PC-9 (cell line): ENCODE data around the gene GLYATL3. TPM values are rescaled to one million over a fixed set of nuclear protein-coding genes. Genes with fewer than 3 reads are reported as not detected.

Experiments used
- BruUV-seq: library from RNA; stranded (reverse); fragments of 400-500 nt; replicated peaks from 2 replicates; lab custom pipeline; 2021; lab: Mats Ljungman, UMichigan
- CTCF ChIA-PET: fragments of 300-600 bp; sonication (Branson Sonifier 250); formaldehyde crosslinking; loops from one replicate; lab custom pipeline; 2022; ENCODE audit warnings: antibody characterized with exemption; lab: Charles Lee
- POLR2A ChIA-PET: fragments of 300-600 bp; sonication (Branson Sonifier 250); formaldehyde crosslinking; loops from one replicate; lab custom pipeline; 2022; ENCODE audit warnings: antibody characterized with exemption; ENCODE audit not compliant: unreplicated experiment; lab: Charles Lee
- DNase-seq, 2 experiments: peaks; one replicate each; pipeline versions ENCODE4 v3.0.0 to v3.0.0-alpha.2; 2015 to 2022; ENCODE audit warnings: mixed read lengths in 1 of 2
- H2AFZ ChIP-seq: fragments of 200-600 bp; sonication (generic); 2 replicates; pipeline ENCODE4 v1.8.1; 2017; ENCODE audit warnings: antibody characterized with exemption
- H3F3A ChIP-seq: fragments of 200-600 bp; sonication (generic); 2 replicates; pipeline ENCODE4 v1.8.1; 2017; ENCODE audit warnings: antibody characterized with exemption, mild to moderate bottlenecking, low read depth; ENCODE audit not compliant: insufficient read depth
- H3K27ac ChIP-seq: fragments of 200-600 bp; sonication (generic); 2 replicates; pipeline ENCODE4 v1.6.1; 2016; ENCODE audit warnings: mixed run types
- H3K27me3 ChIP-seq: fragments of 200-600 bp; sonication (generic); 2 replicates; pipeline ENCODE4 v1.6.1; 2016; ENCODE audit warnings: low read depth, mixed run types; ENCODE audit not compliant: insufficient read depth
- H3K36me3 ChIP-seq: fragments of 200-600 bp; sonication (generic); 2 replicates; pipeline ENCODE4 v1.6.1; 2016; ENCODE audit warnings: low read depth, mixed run types
- H3K4me1 ChIP-seq: fragments of 200-600 bp; sonication (generic); replicated peaks from 2 replicates; pipeline ENCODE4 v1.6.1; 2016; ENCODE audit warnings: mixed run types; ENCODE audit not compliant: insufficient read depth
- H3K4me2 ChIP-seq: fragments of 200-600 bp; sonication (generic); 2 replicates; pipeline ENCODE4 v1.6.1; 2017; ENCODE audit warnings: mixed run types
- H3K4me3 ChIP-seq: fragments of 200-600 bp; sonication (generic); 2 replicates; pipeline ENCODE4 v1.6.1; 2016; ENCODE audit warnings: mixed run types
- H3K79me2 ChIP-seq: fragments of 200-600 bp; sonication (generic); 2 replicates; pipeline ENCODE4 v1.6.1; 2017; ENCODE audit warnings: low read depth, mixed run types
- H3K9me2 ChIP-seq: fragments of 200-600 bp; sonication (generic); 2 replicates; pipeline ENCODE4 v1.8.1; 2017; ENCODE audit warnings: mild to moderate bottlenecking; ENCODE audit not compliant: insufficient read depth
- H3K9me3 ChIP-seq: fragments of 200-600 bp; sonication (generic); 2 replicates; pipeline ENCODE4 v1.8.1; 2016; ENCODE audit warnings: low read depth; ENCODE audit not compliant: insufficient read depth
- H4K20me1 ChIP-seq: fragments of 200-600 bp; sonication (generic); 2 replicates; pipeline ENCODE4 v1.8.1; 2017; ENCODE audit not compliant: insufficient read depth
- EZH2 ChIP-seq: fragments of 200-600 bp; sonication (generic); IDR thresholded peaks from 2 replicates; pipeline ENCODE4 v1.8.0; 2017; ENCODE audit warnings: antibody characterized with exemption, low read depth
- intact Hi-C: fragments of 100-400 bp; cut with micrococcal nuclease; formaldehyde crosslinking; loops from one replicate; pipeline ENCODE4 v1.10.0; 2022; ENCODE audit not compliant: unreplicated experiment
- total RNA-seq: library from RNA; stranded (reverse); gene quantifications from 2 replicates; pipeline ENCODE4 v1.2.3, GENCODE V29; 2021
- TF ChIP-seq, protein P1 (sequence below): fragments of 200-600 bp; sonication (generic); conservative IDR thresholded peaks from 2 replicates; pipeline ENCODE4 v1.6.1; 2017; ENCODE audit warnings: mixed run types, antibody characterized with exemption, mild to moderate bottlenecking, moderate library complexity

Gene GLYATL3
- total RNA-seq, 1 experiment from 2014 or later = not detected

DNA sequence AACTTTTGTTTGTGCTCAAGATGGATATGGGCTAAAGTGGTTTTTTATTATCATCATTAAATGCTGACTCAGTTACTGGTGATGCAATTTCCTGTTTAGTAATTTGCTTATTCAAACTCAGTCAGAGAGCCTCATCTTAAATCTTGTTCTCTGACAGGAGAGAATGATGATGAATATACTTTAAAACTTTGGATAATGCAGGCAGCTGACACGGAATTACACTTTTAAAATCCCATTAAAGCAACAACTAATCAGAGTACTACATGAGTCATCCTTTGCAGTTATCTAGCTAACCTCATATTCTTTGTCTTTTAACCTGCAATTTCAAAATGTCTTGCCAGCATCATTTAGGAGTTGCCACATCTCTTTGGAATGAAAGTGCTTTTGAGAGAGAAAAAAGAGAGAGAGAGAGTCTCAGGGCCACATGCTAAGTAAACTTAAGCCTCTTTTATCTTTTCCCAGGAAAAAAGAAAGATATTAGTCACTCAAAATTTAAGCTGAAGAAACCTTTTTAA, 41.5 kb downstream of the GLYATL3 start:
- Histone ChIP-seq H3K79me2 (no peaks in the 10 kb centered on the region), H3K4me2 (peak overlapping the region; percentile 47), H3K9me2 (no peaks in the 10 kb centered on the region), H3F3A (peaks cover 24% of the 10 kb centered on the region), H3K4me3 (no peak overlapping the region), H2AFZ (peak overlapping the region; percentile 21), H3K36me3 (no peaks in the 10 kb centered on the region), H3K27ac (peak overlapping the region; percentile 80), H3K4me1 (peaks cover 25% of the 10 kb centered on the region), H4K20me1 (no peaks in the 10 kb centered on the region), H3K9me3 (peaks cover 5% of the 10 kb centered on the region; the same call in 1 of the 2 replicates), H3K27me3 (no peaks in the 10 kb centered on the region)
- peak in 1 of 2 experiments; percentile 81 for DNase-seq
- TF ChIP-seq, protein P1, sequence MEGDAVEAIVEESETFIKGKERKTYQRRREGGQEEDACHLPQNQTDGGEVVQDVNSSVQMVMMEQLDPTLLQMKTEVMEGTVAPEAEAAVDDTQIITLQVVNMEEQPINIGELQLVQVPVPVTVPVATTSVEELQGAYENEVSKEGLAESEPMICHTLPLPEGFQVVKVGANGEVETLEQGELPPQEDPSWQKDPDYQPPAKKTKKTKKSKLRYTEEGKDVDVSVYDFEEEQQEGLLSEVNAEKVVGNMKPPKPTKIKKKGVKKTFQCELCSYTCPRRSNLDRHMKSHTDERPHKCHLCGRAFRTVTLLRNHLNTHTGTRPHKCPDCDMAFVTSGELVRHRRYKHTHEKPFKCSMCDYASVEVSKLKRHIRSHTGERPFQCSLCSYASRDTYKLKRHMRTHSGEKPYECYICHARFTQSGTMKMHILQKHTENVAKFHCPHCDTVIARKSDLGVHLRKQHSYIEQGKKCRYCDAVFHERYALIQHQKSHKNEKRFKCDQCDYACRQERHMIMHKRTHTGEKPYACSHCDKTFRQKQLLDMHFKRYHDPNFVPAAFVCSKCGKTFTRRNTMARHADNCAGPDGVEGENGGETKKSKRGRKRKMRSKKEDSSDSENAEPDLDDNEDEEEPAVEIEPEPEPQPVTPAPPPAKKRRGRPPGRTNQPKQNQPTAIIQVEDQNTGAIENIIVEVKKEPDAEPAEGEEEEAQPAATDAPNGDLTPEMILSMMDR = no peak
- no peak for TF ChIP-seq EZH2
- intact Hi-C loops = no loop called here
- POLR2A ChIA-PET = no interaction called here
- CTCF ChIA-PET = interaction anchor here (0.6 kb wide), 1 partner anchor 10 kb away, joined by 3 read pairs; no protein-coding TSS in a partner anchor
- no TSS peak for BruUV-seq

DNA sequence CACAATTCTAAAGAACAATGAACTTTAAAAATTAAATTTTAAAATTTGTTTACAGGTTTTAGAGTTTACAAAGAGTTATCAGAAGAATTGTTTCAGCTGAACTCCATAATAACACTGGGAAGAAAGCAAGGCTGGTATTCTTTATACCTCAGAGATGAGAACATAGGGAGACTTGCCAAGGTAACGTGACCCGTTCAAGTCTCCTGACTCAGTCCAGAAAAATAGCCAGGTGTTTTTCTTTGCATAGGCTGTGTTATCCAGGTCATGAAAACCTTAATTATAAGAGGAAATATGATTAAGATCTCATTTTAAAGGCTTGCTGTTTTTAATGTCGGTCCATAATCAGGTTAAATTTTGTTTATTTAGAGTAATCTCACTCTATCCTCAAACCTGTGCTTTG, 42.2 kb downstream of the GLYATL3 start:
- peak overlapping the region; percentile 80 for H3K27ac ChIP-seq
- no peak for DNase-seq
- ChIA-PET POLR2A (no interaction called here), CTCF (interaction anchor here (0.6 kb wide), 1 partner anchor 9 kb away, joined by 3 read pairs; no protein-coding TSS in a partner anchor)
- intact Hi-C loops = no loop called here
- H2AFZ ChIP-seq = peak overlapping the region; percentile 21
- H4K20me1 ChIP-seq = no peaks in the 10 kb centered on the region
- no peak overlapping the region for H3K4me3 ChIP-seq
- H3K9me3 ChIP-seq = peaks cover 5% of the 10 kb centered on the region; the same call in 1 of the 2 replicates
- TF ChIP-seq, protein P1 = no peak
- no peak for TF ChIP-seq EZH2
- peaks cover 25% of the 10 kb centered on the region for H3K4me1 ChIP-seq
- peaks cover 24% of the 10 kb centered on the region for H3F3A ChIP-seq
- no peaks in the 10 kb centered on the region for H3K79me2 ChIP-seq
- no peaks in the 10 kb centered on the region for H3K27me3 ChIP-seq
- peak overlapping the region; percentile 47 for H3K4me2 ChIP-seq
- H3K36me3 ChIP-seq = no peaks in the 10 kb centered on the region
- H3K9me2 ChIP-seq = no peaks in the 10 kb centered on the region
- no TSS peak for BruUV-seq

DNA sequence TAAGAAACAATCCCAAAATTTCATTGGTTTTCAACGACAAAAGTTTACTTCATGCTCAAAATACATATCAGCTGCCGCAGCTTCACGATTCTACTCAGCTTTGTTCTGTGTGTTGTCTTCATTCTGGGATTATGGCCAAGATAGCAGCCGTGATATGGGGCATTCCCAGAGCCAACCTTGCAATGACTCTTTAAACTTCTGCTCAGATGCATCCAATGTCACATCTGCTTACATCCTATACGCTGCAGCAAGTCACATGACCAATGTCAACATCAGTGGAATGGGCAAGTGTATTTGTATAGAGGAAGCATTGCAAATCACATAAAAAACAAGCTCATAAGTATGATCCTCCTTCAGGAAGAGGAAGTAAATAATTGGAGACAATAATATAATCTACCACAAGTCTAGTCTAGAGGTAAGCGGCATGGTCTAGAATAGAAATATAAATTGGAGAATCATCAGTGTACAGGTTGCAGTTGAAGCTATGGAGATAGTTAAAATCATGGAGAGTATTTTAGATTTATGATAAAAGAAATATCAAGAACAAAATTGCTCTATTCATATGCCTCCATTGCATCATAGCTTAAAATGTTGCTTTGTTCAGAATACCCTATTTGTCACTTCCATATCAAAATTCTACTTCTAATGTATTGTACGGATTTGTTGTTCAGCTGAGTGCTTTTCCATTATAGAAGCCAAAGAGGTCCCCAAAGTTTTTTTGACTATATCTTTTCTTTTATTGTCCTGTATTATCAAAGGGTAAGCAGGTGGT, 43.5 kb downstream of the GLYATL3 start:
- no peak overlapping the region for H3K27ac ChIP-seq
- no peaks in the 10 kb centered on the region for H3K36me3 ChIP-seq
- intact Hi-C loops = no loop called here
- ChIA-PET POLR2A (interaction anchor here (0.6 kb wide), 1 partner anchor 1987 kb away, joined by 3 read pairs; no protein-coding TSS in a partner anchor), CTCF (no interaction called here)
- H3K9me3 ChIP-seq = peaks cover 5% of the 10 kb centered on the region; the same call in 1 of the 2 replicates
- no peak for DNase-seq
- no peak for TF ChIP-seq EZH2
- TF ChIP-seq, protein P1 = no peak
- no peaks in the 10 kb centered on the region for H3K9me2 ChIP-seq
- H3K4me3 ChIP-seq = no peak overlapping the region
- no peak overlapping the region for H3K4me2 ChIP-seq
- H3K4me1 ChIP-seq = peaks cover 25% of the 10 kb centered on the region
- no TSS peak for BruUV-seq
- H2AFZ ChIP-seq = no peak overlapping the region
- H4K20me1 ChIP-seq = no peaks in the 10 kb centered on the region
- H3K79me2 ChIP-seq = no peaks in the 10 kb centered on the region
- H3F3A ChIP-seq = peaks cover 24% of the 10 kb centered on the region
- no peaks in the 10 kb centered on the region for H3K27me3 ChIP-seq
